GM18508 (cell line): ENCODE results near the gene SLC5A11.

ENCODE experiments used
- ATAC-seq: cut with Tn5 transposase; IDR thresholded peaks from one replicate; pipeline ENCODE4 v1.9.1; 2021; ENCODE audit warnings: moderate number of reproducible peaks; ENCODE audit not compliant: insufficient read depth, unreplicated experiment

SLC5A11 gene

GRCh38 chr16:24908716-24909115, 63.0 kb downstream of the SLC5A11 start:
- no peak for ATAC-seq

DNA sequence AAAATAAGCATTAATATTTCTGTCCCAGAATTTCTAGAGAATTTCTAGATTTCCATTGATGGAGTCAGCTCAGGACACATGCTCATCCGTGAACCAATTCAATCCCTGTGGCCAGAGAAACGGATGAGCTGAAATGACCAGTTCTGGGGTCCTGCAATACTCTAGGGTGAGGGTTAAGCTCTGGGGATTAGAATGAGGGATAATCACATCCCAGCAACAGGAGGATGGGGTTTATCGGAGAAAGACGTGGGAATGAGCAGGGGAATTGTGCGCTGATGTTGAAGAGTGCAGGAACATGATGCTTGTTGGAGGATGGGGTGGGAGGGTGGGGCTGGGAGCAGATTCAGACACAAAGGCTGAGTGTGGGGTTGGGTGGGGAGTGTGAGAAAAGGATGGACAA, 64.1 kb downstream of the SLC5A11 start:
- ATAC-seq, result no peak

DNA sequence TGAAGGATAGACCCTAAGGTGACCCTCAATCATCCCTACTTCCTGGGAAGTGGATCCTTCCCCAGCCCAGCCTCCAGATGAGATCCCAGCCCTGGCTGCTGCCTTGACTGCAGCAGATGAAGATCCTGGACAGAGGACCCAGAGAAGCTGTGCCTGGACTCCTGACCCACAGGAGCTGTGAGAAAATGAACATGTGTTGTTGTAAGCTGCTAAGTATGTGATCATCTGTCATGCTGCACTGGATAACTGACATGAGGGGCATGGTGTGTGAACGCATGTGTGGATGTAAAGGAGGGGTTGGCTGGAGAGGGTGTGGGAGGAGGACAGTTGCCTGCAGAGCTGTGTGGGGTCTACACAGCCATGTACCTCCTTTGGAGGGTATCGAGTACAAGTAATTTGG, 69.3 kb downstream of the SLC5A11 start:
- no peak for ATAC-seq

- no peak for ATAC-seq
Measured at GRCh38 chr16:24915576-24915975, 69.8 kb downstream of the SLC5A11 start.

DNA sequence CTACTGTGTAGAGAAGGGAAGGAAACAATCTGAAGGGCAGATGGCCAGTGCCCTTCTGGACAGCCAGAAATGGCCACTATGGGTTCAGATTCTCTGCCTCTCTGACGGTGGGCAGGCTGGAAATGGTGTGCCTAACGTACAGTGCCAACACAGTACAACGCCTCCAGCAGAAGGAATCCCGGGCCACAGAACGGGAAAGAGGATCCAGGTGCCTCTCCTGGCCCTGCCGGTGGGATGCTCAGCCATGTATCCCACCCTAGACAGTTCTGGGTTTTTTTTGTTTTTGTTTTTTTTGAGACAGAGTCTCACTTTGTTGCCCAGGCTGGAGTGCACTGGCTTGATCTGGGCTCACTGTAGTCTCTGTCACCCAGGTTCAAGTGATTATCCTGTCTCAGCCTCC, 71.5 kb downstream of the SLC5A11 start:
- no peak for ATAC-seq

GRCh38 chr16:24917891-24918290, 72.1 kb downstream of the SLC5A11 start:
- no peak for ATAC-seq

DNA sequence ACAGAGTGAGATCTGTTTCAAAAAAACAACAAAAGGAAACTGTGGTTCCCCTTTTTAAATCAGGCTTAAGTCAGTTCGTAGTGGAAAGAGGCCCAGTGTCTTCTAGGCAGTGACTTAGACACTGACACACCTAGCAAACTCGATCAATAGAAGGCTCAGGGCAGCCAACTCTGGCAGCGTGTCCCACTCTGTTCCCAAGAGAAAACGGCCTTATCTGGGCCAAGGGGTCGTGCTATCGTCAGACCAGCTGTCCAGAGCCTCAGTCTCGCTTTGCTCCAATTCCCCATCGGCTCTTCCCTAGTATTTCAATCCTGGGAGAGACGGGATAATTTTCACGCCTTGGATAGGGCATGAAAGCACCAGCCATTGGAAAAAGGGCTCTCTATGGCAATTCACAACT, 72.9 kb downstream of the SLC5A11 start:
- ATAC-seq, result no peak

- no peak for ATAC-seq
Measured at GRCh38 chr16:24919536-24919935, 73.8 kb downstream of the SLC5A11 start.

DNA sequence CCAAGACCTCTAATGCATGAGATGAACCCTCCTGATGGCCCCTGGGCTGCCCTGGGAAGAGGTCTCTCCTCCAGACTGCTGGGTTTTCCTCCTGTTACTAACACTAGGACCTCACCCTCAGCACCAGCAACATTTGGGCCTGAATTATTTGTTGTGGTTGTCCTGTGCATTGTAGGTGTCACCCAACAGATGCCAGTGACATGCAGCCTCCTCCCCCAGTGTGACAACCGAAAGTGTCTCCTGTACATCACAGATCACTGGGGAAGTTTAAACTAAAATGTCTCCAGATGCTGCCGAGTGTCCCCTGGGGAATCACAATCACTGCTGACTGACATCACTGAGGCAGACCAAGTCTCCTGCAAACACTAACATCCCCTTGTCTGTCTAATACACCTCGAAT, 74.8 kb downstream of the SLC5A11 start:
- no peak for ATAC-seq

DNA sequence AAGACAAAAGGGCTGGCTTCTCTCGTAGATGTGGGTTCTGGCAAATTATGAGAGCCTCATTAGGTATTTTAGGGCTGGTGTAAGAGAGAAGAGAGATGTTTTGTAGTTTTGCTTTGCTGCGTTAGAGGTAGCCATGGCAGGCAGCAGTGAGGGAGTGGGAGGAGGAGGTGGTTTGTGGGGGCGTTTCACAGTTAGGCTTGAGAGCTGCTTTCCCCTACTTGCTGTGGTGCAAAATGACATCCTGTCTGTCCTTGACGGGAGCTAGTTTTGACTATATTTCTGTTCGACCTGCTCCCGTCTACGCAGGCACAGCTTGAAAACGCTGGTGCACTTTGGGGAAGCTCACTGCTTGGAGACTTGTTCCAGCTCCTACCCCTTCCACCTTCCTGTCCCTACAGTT, 75.5 kb downstream of the SLC5A11 start:
- ATAC-seq, result no peak

DNA sequence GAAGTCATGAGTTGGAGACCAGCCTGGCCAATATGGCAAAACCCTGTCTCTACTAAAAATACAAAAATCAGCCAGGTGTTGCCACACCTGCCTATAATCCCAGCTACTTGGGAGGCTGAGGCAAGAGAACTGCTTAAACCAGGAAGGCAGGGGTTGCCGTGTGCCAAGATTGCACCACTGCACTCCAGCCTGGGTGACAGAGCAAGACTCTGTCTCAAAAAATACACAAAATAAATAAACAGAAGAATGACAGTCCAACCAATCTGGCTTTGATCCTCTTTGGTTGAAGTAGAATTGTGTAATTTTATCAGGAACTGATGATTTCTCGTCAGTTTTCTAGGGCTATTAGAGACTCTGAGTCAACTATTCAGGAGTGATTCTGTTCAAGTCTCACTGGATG, 79.4 kb downstream of the SLC5A11 start:
- ATAC-seq, result no peak

DNA sequence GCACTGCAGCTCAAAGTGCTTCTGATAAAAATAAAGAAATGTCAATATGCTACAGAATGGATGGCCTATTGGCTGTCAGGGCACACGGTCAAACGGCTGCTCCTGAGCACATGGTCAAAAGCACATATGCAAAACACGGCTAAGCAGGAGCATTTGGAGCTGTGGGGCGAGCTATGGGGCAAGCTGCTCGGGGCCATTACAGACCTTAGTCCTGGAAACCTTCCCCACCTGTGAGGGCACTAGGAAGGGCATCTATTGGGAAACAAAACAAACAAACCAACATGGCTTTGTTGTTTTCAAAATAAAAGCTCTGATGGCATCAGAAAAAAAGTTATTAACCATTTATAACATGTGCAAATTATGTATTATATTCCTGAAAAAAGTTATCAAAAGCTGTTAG, 83.6 kb downstream of the SLC5A11 start:
- ATAC-seq, result no peak

GRCh38 chr16:24930440-24930839, 84.7 kb downstream of the SLC5A11 start:
- no peak for ATAC-seq

GRCh38 chr16:24931091-24931490, 85.3 kb downstream of the SLC5A11 start:
- no peak for ATAC-seq

GRCh38 chr16:24935336-24935735, 89.6 kb downstream of the SLC5A11 start:
- ATAC-seq, result no peak

- no peak for ATAC-seq
Measured at GRCh38 chr16:24936151-24936550, 90.4 kb downstream of the SLC5A11 start.

GRCh38 chr16:24939224-24939623, 93.5 kb downstream of the SLC5A11 start:
- no peak for ATAC-seq

DNA sequence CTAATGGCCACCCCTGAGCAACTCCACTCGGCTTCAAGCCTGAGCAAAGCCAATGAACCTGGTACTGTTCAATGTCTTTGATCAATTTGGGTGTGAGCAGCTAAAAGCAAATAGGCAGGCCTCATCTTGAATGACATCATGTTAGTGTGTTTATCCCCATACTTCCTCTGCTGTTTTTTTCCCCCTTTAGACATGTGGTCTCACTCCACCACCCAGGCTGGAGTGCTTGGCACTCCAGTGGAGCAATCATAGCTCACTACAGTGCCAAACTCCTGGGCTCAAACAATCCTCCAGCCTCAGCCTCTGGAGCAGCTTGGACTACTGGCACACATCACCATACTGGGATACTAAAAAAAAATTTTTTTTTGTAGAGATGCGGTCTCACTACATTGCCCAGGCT, 94.0 kb downstream of the SLC5A11 start:
- ATAC-seq, result no peak

- ATAC-seq, result no peak
Measured at GRCh38 chr16:24943471-24943870, 97.7 kb downstream of the SLC5A11 start.

GRCh38 chr16:24944206-24944605, 98.4 kb downstream of the SLC5A11 start:
- ATAC-seq, result no peak

DNA sequence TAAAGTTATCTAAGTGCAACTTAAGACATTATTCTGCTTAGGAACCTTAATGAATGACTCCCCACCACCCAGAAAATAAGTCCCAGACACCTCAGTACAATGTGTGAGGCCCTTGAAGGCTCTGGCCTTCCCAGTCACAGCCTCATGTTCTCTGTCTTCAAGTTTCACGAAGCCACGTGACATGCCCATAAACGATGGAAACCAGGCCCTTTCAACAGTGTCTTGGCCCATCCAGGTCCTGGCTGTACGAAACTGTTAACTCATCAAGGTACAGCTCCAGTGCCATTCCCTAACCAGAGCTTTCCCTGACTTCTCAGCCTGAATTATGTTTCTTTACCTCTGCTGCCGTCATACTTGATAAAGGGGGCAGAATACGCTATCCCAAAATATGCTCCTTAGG, 100.4 kb downstream of the SLC5A11 start:
- ATAC-seq, result no peak

DNA sequence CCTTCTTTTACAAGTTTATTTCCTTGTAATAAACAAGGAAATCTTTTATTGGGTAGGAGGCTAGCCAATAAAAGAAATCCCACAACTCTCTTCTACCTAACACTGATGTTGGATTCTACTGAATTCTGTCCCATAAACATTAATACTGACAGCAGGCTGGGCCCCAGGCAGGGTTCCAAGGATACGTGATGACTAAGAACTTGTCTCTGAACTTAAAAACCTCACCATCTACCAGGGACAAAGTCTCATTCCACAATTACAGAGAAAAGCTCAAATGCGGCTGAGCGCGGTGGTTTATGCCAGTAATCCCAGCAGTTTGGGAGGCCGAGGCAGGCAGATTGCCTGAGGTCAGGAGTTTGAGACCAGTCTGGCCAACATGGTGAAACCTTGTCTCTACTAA, 104.5 kb downstream of the SLC5A11 start:
- no peak for ATAC-seq

DNA sequence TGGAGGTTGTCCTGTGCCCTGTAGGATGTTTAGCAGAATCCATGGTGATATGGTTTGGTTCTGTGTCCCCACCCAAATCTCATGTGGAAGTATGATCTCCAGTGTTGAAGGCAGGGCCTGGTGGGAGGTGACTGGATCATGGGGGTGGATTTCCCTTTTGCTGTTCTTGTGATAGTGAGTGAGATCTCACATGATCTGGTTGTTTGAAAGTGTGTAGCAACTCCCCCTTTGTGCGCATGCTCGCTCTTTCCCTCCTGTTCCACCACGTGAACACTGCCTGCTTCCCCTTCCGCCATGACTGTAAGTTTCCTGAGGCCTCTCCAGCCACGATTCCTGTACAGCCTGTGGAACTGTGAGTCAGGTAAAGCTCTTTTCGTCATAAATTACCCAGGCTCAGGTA, 107.5 kb downstream of the SLC5A11 start:
- ATAC-seq, result no peak
